Muscle layer of colon (tissue), 2 donors: ENCODE results near the gene ADAMTS13.

Experiments used
- H3K27ac ChIP-seq: one replicate; pipeline ENCODE4 v1.7.0; 2013; ENCODE audit warnings: low read depth, mild to moderate bottlenecking, low read length, moderate library complexity
- H3K27me3 ChIP-seq, 2 donors: one replicate each; pipeline ENCODE4 v1.7.0; 2013; ENCODE audit warnings: low read length in 2 of 2, mild to moderate bottlenecking in 2 of 2; ENCODE audit not compliant: insufficient read depth in 2 of 2, control insufficient read depth in 1 of 2
- H3K36me3 ChIP-seq: one replicate; pipeline ENCODE4 v1.7.0; 2013; ENCODE audit warnings: mild to moderate bottlenecking, low read length; ENCODE audit not compliant: insufficient read depth
- H3K4me1 ChIP-seq: one replicate; pipeline ENCODE4 v1.7.0; 2013; ENCODE audit warnings: mild to moderate bottlenecking, low read length; ENCODE audit not compliant: insufficient read depth
- H3K4me3 ChIP-seq, 2 donors: one replicate each; pipeline ENCODE4 v1.7.0; 2013; ENCODE audit warnings: low read length in 2 of 2, low read depth in 1 of 2, mild to moderate bottlenecking in 1 of 2, moderate library complexity in 1 of 2
- H3K9ac ChIP-seq: one replicate; pipeline ENCODE4 v1.7.0; 2013; ENCODE audit warnings: low read length
- H3K9me3 ChIP-seq: one replicate; pipeline ENCODE4 v1.7.0; 2013; ENCODE audit warnings: mild to moderate bottlenecking, low read length
- donor health status: abdominal sarcoma.
- donor health status: Adenocarcinoma of cecum.

The ADAMTS13 gene

DNA sequence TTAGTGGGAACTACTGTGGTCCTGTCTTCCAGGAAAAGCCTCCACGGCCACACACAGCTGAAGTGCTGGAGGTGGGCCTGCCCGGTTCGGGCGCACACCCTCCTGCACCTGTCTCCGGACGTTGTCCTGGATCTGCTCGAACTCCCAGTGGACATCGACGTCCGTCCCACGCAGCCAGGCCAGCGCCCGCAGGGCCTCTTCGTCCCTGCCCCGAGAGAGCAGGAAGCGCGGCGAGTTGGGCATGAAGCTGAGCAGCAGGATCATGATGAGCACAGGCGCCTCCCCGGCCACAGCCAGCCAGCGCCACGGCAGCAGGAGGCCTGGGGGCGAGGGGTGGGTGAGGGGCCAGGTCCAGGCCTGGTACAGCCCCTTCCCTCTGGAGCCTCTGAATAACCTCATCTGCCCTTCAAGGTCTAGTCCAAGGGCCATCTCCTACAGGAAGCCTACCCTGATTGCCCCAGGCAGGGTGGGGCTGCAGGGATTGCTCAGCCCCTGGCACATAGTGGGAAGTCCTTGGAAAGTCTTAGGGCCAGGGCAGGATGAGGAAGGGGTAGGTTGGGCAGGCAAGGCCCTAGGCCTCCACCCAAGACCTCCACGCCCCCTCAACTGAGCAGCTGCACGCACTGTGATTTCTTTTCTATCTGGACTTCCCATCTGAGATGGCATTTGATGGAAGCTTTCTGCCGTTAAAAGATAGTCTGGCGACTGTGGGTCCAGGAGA is 53.3 kb downstream of the ADAMTS13 start:
- H3K4me3 ChIP-seq, result no peak overlapping the region
- H3K36me3 ChIP-seq, result no peaks in the 10 kb centered on the region
- H3K4me1 ChIP-seq, result peaks cover 8% of the 10 kb centered on the region
- no peak overlapping the region for H3K27ac ChIP-seq
- no peak overlapping the region for H3K9ac ChIP-seq
- H3K27me3 ChIP-seq, result no peaks in the 10 kb centered on the region
- no peaks in the 10 kb centered on the region for H3K9me3 ChIP-seq

DNA sequence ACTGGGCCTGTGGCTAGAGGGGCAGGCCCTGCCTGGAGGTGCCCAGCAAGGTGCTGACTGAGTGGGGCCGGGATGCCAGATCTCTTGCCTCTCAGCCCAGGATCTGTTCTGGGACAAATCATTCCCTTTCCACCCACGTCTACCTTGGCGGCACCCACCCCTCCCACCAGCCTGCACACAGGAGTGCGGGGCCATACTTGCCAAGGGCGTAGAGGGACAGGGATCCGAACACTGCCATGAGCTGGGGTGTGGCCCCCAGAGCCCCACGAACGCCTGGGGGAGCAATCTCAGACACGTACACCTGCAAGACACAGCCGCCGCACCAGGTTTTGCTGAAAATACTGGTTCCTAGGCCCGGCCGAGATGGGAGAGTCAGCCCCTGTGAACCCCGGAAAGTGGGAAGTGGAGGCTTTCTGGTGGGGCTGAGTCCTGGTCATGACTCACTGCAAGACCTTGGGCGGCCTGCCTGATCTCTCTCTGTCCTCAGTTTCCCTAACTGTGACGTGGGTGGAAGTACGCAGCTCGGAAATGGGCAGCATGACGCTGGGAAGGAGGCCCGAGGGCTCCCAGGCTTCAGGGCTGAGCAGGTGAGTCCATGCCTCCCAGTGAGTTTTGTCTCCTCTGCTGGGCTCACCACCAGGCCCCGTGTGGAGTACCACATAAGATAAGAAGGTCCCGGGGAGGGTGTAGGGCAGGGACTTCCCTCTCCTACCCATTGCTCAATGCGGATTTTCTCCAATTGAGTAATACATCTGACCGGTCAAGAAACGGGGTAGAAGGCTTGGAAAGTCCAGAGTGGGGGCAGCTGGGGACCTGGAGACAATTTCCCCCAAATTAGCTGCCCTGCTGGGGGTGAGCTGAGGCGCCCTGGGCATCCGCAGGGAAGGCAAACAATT is 54.1 kb downstream of the ADAMTS13 start:
- Histone ChIP-seq H3K9ac (no peak overlapping the region), H3K4me1 (peaks cover 8% of the 10 kb centered on the region), H3K27me3 (no peaks in the 10 kb centered on the region), H3K4me3 (no peak overlapping the region), H3K27ac (no peak overlapping the region), H3K36me3 (no peaks in the 10 kb centered on the region), H3K9me3 (no peaks in the 10 kb centered on the region)

DNA sequence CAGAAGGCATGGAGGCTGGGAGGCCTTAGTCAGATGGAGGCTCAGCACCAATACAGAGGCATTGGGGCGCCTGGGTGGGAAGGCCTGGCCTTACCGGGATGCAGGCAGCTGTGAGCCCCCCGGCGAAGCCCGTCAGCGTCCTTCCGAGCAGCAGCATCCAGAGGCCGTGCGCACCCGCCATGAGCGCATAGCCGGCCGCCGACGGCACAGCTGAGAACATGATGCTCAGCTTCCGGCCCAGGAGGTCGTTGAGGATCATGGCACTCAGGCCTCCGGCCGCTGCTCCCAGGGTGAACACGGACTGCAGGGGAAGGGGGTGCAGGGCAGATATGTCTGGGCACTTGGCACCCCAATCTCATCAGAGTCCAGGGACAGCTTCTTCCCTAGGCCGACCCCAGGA is 54.8 kb downstream of the ADAMTS13 start:
- Histone ChIP-seq H3K4me1 (peaks cover 8% of the 10 kb centered on the region), H3K27me3 (no peaks in the 10 kb centered on the region), H3K4me3 (no peak overlapping the region), H3K36me3 (no peaks in the 10 kb centered on the region), H3K9ac (no peak overlapping the region), H3K27ac (no peak overlapping the region), H3K9me3 (no peaks in the 10 kb centered on the region)

DNA sequence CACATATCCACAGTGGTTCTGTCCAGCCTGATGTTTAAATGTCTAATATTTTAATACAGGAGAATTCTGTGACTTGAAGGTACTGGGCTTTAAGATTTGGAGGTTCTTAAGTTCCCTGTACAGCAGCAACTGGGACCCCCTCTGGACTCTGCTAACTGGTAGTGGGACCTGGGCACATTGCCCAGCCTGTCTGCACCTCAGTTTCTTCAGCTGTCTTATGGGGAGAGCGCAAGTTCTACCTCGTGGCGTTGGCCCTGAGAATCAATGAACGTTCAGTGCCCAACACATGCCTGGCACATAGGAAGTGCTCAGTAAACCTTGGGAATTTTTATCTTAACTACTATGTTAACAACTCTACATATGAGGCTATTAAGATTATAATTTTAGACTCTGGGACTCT is 55.3 kb downstream of the ADAMTS13 start:
- no peak overlapping the region for H3K4me3 ChIP-seq
- no peaks in the 10 kb centered on the region for H3K9me3 ChIP-seq
- no peak overlapping the region for H3K9ac ChIP-seq
- H3K36me3 ChIP-seq, result no peaks in the 10 kb centered on the region
- no peaks in the 10 kb centered on the region for H3K27me3 ChIP-seq
- peaks cover 8% of the 10 kb centered on the region for H3K4me1 ChIP-seq
- no peak overlapping the region for H3K27ac ChIP-seq

DNA sequence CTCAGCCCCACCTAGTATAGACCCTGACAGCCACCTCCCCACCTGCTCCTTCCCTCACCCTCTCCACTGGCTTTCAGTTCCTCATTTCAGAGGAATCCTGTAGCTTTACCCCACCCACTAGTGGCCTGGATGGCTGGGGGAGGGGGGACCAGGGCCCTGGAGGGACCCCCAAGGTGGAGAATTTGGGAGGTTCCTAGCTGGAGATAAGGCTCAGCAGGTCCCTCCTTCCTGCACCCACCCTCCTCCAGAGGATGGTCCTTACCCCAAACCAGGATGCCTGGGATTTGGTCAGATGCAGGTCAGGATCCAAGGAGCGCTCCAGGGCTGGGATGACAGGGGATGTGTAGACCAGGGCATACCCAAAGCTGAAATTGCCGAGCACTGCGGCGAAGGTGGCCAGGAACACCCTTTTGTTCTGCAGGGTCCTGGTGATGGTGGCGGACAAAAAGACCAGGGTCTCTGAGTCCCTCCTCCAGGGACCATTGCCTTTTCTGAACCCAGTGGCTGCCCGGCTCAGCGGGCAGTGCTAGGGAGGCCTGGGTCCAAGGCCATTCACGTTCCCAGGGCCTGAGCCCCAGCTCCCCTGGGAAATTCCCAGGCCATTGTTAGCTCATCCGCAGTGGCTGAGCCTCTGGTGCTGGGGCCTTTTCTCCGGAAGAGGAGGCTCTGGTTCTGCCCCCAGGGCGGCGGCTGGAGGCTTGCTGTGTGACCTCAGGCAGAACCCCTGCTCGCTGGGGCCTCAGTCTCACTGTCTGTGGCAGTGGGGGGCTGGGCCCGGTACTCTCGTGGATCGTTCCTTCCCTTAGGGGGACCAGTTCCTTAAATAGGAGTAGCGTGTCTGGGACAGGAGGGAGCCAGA is 56.1 kb downstream of the ADAMTS13 start:
- H3K9ac ChIP-seq, result peak overlapping the region; percentile 49
- no peak overlapping the region for H3K27ac ChIP-seq
- H3K9me3 ChIP-seq, result no peaks in the 10 kb centered on the region
- no peaks in the 10 kb centered on the region for H3K36me3 ChIP-seq
- peak overlapping the region; percentile 55 to 60 for H3K4me3 ChIP-seq
- H3K27me3 ChIP-seq, result no peaks in the 10 kb centered on the region
- peaks cover 8% of the 10 kb centered on the region for H3K4me1 ChIP-seq

DNA sequence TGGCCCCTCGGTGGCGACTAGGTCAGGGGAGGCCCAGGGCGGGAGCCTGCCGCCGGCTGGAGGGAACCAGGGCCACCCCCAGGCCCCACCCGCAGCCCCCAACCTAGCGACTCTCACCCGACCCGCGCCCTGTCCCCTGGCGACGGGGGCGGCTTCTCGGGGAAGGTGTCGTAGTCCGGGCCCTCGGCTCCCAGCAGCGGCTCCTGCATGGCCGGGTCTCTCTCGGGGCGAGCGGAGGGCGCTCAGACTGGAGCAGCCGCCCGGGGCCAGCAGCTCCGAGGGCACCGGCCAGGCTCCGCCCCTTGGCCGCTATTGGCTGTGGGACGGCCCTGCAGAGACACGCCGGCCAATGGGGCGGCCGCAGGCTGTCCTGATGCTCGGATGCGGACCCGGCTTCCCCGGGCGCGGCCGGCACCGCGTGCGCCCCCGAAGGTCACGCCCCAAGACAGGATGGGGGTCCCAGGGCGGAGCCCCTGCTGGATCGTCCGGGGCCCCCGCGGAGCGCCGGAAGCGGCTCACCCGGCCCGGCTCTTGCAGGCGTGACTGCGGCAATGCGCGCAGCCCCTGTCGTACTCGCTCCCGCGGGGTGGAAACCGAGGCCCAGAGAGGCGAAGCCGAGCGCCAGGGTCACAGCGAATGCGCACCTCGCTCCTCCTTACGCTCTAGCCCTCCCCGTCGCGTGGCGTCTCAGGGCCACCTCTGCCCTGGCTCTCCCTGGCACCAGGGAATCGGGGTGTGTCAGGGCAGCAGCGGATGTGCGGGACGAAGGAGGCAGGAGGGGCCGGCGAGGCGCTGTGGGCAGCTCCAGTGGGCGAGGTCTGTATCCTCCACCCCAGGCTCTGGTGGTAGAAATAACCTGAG is 56.9 kb downstream of the ADAMTS13 start, which contains the start of gene SLC2A6:
Gene SLC2A6, minus strand, starts transcription at position 249 of the 861 bp plus-strand sequence. Its CDS starts 40 bp downstream, at position 209.
- Histone ChIP-seq H3K4me3 (peak within 1 kb of the TSS; percentile 55 to 60), H3K9ac (peak within 1 kb of the TSS; percentile 49), H3K36me3 (no peaks in the 10 kb centered on the region), H3K27me3 (peaks cover 0 to 4% of the 10 kb centered on the region in 2 donors), H3K27ac (no peak within 1 kb of the TSS), H3K4me1 (peaks cover 8% of the 10 kb centered on the region), H3K9me3 (no peaks in the 10 kb centered on the region)

DNA sequence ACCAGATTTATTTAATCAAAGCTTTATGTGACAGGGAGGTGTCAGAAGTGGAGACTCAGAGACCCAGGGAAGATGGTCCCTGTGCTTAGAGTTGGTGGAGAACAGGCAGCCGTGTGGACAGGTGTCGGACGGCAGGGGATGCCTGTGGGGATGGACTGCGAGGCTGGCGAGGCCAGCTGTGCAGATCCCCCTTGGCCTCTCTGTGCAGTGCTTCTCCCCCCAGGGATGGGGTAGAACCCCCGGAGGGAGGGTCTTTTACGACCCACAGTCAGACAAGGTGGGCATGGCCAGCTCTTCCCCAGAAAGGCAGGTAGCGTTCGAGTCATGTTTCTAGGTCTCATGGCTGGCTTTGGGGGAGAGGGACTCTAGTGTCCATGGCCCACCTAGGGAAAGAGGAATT is 61.4 kb downstream of the ADAMTS13 start:
- Histone ChIP-seq H3K27ac (no peak overlapping the region), H3K4me1 (peaks cover 8% of the 10 kb centered on the region), H3K9me3 (no peaks in the 10 kb centered on the region), H3K9ac (no peak overlapping the region), H3K4me3 (no peak overlapping the region), H3K27me3 (peaks cover 0 to 17% of the 10 kb centered on the region in 2 donors), H3K36me3 (no peaks in the 10 kb centered on the region)

DNA sequence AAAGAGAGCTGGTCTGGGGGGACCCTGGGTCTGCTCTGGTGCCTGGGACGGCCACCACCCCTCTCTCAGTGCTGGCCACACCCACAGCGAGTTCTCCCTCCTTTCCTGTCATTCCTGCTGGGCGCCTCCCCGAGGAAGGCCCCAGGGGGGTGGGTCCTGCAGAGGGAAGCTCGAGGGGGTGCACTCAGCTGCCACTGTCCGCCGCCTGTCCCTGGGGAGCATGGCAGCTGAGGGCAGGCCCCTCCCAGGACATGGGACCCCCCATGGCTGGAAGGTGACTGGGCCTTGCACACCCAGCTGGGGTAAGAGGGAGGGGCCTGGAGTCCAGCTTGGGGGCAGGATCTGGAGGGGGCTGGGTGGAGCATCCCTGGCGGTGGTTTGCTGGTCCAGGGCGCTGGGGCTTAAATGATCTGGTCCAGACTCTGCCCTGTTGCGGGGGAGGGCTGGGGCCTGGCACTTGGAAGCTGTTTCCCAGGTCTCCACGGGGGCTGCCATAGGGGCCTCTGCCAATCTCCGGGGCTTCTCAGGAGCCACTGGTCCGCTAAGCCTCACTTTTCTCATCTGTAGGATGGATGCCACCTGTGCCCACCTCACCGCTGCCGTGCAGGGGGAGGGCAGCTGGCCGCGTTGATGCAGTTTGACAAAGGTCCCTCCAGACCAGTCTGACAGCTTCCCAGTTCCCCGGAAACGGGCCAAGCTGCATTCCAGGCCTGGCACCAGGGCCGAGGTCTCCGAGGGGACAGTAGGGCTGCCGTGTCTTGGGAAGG is 62.7 kb downstream of the ADAMTS13 start:
- Histone ChIP-seq H3K9me3 (no peaks in the 10 kb centered on the region), H3K36me3 (no peaks in the 10 kb centered on the region), H3K9ac (no peak overlapping the region), H3K4me3 (no peak overlapping the region), H3K4me1 (peaks cover under 1% of the 10 kb centered on the region), H3K27me3 (peaks cover 0 to 17% of the 10 kb centered on the region in 2 donors), H3K27ac (no peak overlapping the region)

DNA sequence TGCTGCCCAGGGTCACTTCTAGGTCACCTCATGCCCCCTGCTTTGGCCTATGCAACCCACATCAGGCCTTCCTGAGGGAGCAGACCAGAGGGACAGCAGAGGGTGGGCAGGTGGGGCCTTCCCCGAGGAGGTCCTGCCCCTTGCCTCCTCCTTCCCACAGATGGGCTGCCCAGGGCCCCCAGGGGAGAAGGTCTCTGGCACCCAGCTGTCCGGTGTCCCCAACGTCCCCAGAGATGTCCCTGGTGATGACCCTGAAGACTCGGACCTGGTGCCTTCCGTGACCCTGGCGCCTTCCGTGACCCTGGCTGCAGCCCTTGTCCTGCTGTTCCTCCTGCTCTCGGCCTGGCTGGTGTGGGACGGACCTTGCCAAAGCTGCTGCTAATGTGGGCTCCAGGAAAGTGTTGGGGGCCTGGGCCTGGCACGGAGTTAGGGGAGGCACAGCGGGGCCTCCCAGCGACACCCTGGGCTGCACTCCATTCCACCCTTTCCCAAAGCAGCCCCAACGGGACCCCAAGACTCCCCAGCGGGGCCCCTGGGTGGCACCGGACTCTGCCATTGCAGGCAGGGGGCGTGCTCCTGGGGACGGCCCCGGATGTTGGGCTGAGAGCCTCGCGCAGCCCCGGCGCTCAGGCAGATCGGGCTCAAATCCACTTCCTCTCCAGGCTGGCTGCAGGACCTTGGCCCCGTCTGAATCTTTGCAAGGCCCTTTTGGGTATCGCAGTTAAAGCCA is 63.5 kb downstream of the ADAMTS13 start:
- Histone ChIP-seq H3K4me1 (no peaks in the 10 kb centered on the region), H3K27ac (no peak overlapping the region), H3K27me3 (peaks cover 0 to 17% of the 10 kb centered on the region in 2 donors), H3K9ac (no peak overlapping the region), H3K9me3 (no peaks in the 10 kb centered on the region), H3K4me3 (no peak overlapping the region), H3K36me3 (no peaks in the 10 kb centered on the region)
